IPS-18c (cell line): ENCODE results near the gene RCBTB1.

Experiments
- H3K4me3 ChIP-seq: 2 replicates; pipeline ENCODE4 v1.7.0; 2013; ENCODE audit warnings: low read depth, mild to moderate bottlenecking, low read length, moderate library complexity; ENCODE audit not compliant: insufficient read depth
- H3K9me3 ChIP-seq: one replicate; pipeline ENCODE4 v1.6.1; 2013; ENCODE audit warnings: mild to moderate bottlenecking, low read length, moderate library complexity; ENCODE audit not compliant: control insufficient read depth, insufficient read depth

Gene RCBTB1

GRCh38 chr13:49539746-49540145 is 45.6 kb downstream of the RCBTB1 start:
- H3K4me3 ChIP-seq = no peak overlapping the region
- no peaks in the 10 kb centered on the region for H3K9me3 ChIP-seq

GRCh38 chr13:49539313-49539712 is 46.0 kb downstream of the RCBTB1 start:
- Histone ChIP-seq H3K4me3 (no peak overlapping the region), H3K9me3 (no peaks in the 10 kb centered on the region)

- no peak overlapping the region for H3K4me3 ChIP-seq
- H3K9me3 ChIP-seq = no peaks in the 10 kb centered on the region
Observed at GRCh38 chr13:49538404-49538803, 47.0 kb downstream of the RCBTB1 start.

GRCh38 chr13:49536144-49536873 is 49.0 kb downstream of the RCBTB1 start:
- Histone ChIP-seq H3K9me3 (no peaks in the 10 kb centered on the region), H3K4me3 (no peak overlapping the region)

- Histone ChIP-seq H3K4me3 (no peak overlapping the region), H3K9me3 (no peaks in the 10 kb centered on the region)
Observed at GRCh38 chr13:49533591-49534269, 51.6 kb downstream of the RCBTB1 start.

- no peaks in the 10 kb centered on the region for H3K9me3 ChIP-seq
- H3K4me3 ChIP-seq = no peak overlapping the region
Observed at GRCh38 chr13:49533011-49533410, 52.3 kb downstream of the RCBTB1 start.

- Histone ChIP-seq H3K4me3 (no peak overlapping the region), H3K9me3 (no peaks in the 10 kb centered on the region)
Observed at GRCh38 chr13:49532593-49532992, 52.8 kb downstream of the RCBTB1 start.

- no peak overlapping the region for H3K4me3 ChIP-seq
- no peaks in the 10 kb centered on the region for H3K9me3 ChIP-seq
Observed at GRCh38 chr13:49530457-49530856, 54.9 kb downstream of the RCBTB1 start.

- no peak overlapping the region for H3K4me3 ChIP-seq
- no peaks in the 10 kb centered on the region for H3K9me3 ChIP-seq
Observed at GRCh38 chr13:49528161-49528560, 57.2 kb downstream of the RCBTB1 start.

GRCh38 chr13:49527123-49527522 is 58.2 kb downstream of the RCBTB1 start:
- H3K9me3 ChIP-seq = no peaks in the 10 kb centered on the region
- H3K4me3 ChIP-seq = no peak overlapping the region

- H3K4me3 ChIP-seq = no peak overlapping the region
Observed at GRCh38 chr13:49524740-49525501, 60.4 kb downstream of the RCBTB1 start.

GRCh38 chr13:49521224-49521623 is 64.1 kb downstream of the RCBTB1 start:
- H3K9me3 ChIP-seq = no peaks in the 10 kb centered on the region
- H3K4me3 ChIP-seq = no peak overlapping the region

More at GRCh38 chr13:49524740-49525501, 60.4 kb downstream of the RCBTB1 start:
- no peaks in the 10 kb centered on the region for H3K9me3 ChIP-seq

- H3K4me3 ChIP-seq = no peak overlapping the region
- no peaks in the 10 kb centered on the region for H3K9me3 ChIP-seq
Observed at GRCh38 chr13:49517461-49517860, 67.9 kb downstream of the RCBTB1 start.

GRCh38 chr13:49516467-49516866 is 68.9 kb downstream of the RCBTB1 start:
- Histone ChIP-seq H3K9me3 (no peaks in the 10 kb centered on the region), H3K4me3 (no peak overlapping the region)

GRCh38 chr13:49512578-49512977 is 72.8 kb downstream of the RCBTB1 start:
- Histone ChIP-seq H3K9me3 (no peaks in the 10 kb centered on the region), H3K4me3 (no peak overlapping the region)

- Histone ChIP-seq H3K4me3 (no peak overlapping the region), H3K9me3 (no peaks in the 10 kb centered on the region)
Observed at GRCh38 chr13:49503951-49504350, 81.4 kb downstream of the RCBTB1 start.

GRCh38 chr13:49502954-49503353 is 82.4 kb downstream of the RCBTB1 start:
- H3K9me3 ChIP-seq = no peaks in the 10 kb centered on the region
- H3K4me3 ChIP-seq = no peak overlapping the region
